Stimulated activated CD8-positive, alpha-beta memory T cell treated with anti-CD3 and anti-CD28 coated beads, Interleukin-15, amount 100 ng/mL, for 1 hour (primary cell): ENCODE data around the gene DNAH14.
"Not testable (repeated sequence)": the region's sequence is repeated elsewhere in the genome, so short reads cannot be mapped to it uniquely, and the experiment has no call there.

Experiments
- DNase-seq: peaks from one replicate; pipeline ENCODE4 v3.0.0-alpha.2; 2020; ENCODE audit warnings: low read depth

Gene DNAH14

DNA sequence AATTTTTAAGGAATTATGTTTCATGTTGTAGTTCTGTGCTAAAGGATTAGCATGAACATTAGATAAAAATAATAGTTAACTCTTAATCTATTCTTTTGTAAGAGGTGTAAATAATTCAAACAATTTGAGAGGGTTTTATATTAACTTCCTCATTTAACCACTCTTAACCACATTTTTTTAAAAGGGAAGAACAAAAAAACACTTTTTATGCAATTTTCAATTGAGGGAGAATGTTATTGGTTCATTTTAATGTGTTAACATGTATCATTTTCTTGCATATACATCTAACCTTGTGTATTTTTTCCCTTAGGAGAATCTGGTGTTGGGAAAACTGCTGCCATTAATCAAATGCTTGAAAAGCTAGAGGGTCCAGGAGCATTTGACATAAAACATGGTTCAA, 329.3 kb downstream of the DNAH14 start:
- no peak for DNase-seq

DNA sequence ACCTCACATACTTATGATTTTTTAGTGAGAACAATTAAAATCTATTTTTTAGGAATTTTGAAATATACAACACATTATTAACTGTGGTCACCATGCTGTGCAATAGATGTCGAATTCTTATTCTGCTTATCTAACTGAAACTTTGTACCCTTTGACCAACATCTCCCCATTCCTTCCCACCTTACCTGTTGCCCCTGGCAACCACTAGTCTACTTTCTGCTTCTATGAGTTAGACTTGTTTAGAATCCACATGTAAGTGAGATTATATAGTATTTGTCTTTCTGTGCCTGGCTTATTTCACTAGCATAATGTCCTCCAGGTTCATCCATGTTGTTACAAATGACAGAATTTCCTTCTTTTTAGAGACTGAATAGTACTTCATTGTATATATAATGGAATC, 330.1 kb downstream of the DNAH14 start:
- no peak for DNase-seq

DNA sequence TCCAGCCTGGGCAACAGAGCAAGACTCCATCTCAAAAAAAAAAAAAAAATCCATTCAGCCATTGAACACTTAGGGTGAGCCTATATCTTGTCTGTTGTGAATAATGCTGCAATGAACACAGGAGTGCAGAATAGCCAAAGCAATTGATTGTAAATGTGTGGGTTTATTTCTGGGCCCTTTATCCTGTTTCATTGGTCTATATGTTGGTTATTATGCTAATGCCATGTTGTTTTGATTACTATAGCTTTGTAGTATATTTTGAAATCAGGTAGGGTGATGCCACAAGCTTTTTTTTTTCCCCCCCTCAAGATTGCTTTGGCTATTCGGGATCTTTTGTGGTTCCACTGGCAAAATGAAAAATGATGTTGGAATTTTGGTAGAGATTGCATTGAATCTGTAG, 330.8 kb downstream of the DNAH14 start:
- DNase-seq, result no peak

DNA sequence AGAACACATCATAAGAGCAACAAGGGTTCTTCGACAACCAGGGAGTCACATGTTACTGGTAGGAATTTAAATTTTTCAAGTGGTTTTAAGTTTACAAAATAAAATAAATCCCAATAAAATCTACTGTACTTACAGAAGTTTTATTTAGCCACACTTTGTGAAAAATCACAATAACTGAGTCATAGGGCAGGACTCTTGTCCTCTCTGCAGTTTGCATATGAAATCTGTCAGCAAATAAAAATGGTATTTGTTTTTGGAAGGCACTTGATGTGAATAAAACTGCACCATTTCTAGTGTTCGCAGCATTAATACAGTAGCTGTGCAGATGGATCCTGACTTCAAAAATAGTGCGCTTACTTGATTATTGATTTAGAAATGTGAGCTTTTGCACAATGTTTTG, 348.0 kb downstream of the DNAH14 start:
- DNase-seq, result no peak

DNA sequence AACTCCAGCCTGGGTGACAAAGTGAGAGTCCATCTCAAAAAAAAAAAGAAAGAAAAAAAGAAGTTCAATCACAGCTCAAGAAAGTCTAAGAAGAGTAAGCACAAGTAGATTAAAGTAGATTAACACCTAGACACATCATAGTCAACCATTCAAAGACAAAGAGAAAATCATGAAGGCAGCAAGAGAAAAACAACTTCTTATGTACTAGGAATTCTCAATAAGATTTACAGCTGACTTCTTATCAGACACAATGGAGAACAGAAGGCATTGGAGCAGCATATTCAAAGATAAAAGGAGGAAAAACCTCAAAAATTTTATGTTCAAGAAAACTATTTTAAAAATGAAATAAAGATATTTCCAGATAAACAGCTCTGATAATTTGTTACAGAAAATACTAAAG, 351.1 kb downstream of the DNAH14 start:
- no peak for DNase-seq

DNA sequence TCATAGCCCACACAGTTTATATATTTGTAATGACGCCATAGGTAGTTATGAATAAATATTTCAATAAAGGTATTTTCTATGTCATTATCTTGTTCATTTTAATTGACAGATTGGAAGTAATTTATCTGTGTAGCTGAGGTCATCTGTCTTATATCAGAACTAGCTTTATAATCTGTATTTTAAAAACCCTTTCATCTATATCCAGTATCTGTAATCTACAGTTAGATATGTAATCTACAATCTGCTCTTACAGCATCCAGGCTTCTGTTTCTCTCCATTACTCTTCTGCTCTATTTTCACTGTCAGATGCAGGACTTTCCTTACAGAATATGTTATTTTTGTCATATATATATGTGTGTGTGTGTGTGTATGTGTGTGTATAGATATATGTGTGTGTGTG, 360.8 kb downstream of the DNAH14 start:
- DNase-seq, result no peak

DNA sequence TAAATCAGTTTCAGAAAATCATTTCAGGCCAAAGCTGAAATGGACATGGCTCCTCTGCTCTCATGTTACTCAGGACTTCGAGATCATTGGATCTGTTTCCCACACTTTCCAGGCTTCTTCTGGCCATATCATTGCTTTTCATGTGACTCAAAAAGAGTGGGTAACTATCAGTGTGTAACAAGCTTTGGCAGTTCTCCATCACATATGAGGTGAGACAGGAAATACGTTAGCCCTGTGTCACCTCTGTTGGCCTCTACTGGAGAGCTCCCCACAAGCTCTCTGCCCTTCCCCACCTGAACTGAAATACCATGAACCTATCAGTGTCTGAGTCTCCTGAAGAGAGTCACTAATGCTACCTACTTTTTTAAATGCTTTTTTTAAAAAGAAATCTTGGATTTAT, 370.1 kb downstream of the DNAH14 start:
- no peak for DNase-seq

DNA sequence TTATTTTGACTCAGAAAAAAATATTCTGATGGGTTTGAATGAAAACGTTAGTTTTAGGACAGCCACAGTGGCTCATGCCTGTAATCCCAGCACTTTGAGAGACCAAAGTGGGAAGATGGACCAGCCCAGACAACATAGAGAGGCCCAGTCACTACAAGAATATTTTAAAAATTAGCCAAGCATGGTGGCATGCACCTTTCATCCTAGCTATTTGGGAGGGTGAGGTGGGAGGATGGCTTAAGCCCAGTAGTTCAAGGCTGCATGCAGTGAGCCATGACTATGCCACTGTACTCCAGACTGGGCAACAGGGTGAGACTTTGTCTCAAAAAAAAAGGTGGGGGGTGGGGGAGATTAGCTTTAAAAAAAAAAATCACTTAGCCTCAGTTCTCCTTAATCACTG, 370.9 kb downstream of the DNAH14 start:
- DNase-seq, result no peak

DNA sequence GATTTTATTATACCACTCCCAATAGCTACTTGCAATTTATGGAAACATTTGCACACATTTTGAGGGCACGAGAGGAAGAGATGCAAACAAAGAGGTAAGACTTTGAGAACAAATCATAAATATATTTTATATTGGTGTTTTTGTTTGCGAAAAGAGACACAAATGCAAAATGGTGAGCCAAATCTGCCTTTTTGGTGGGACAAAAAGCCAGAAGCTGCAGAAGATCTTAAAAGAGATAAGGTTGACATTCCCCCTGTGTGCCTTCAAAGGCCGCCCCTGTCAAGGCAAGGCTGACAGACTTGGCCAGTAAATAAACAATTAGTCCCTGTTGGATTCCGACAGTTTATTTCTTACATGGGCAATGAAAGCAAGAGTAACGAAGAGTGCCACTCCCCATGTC, 375.5 kb downstream of the DNAH14 start:
- no peak for DNase-seq

DNA sequence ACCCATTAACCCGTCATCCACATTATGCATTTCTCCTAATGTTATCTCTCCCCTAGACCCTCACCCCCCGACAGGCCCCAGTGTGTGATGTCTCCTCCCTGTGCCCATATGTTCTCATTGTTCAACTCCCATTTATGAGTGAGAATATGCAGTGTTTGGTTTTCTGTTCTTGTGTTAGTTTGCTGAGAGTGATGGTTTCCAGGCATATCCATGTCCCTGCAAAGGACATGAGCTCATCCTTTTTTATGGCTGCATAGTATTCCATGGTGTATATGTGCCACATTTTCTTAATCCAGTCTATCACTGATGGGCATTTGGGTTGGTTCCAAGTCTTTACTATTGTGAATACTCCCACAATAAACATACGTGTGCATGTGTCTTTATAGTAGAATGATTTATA, 381.1 kb downstream of the DNAH14 start:
- DNase-seq, result not testable (repeated sequence)

DNA sequence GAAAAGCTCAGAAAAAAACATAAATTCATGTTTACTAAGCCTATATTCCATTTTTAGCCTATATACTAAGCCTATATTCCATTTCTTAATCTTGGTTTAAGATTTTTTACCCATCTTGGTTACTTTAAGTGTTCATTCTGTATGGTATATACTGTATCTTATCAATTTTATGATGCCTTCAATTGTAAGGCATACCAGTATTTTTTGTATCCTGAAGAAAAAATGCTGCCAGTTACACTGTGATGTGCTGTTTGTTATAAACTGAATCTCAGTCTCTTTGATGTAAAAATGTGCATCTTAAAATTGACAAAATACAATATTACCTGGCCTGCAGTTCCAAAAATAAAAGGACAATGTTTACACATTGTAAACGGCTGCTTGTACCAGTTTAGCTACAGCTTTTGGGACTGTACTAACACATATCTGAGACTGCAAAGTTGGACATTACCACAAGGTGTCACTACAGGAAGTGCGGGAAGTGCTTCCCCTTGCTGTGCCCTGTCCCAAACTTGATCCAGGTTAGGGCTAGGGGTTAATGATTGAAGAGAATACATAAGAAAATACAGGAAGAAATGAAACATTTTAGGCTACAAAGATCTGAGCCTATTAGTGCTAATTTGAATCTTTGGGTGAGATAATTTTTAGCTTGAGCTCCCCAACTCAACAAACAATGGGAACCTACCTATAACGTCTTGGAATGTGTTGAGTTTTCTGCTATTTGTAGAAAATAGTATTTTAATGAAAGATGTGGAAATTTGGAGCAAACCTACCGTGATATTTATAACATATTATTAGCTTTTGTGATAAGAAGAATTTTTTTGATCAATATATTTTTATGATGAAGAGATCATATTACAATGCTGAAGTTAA, 389.5 kb downstream of the DNAH14 start:
- no peak for DNase-seq

DNA sequence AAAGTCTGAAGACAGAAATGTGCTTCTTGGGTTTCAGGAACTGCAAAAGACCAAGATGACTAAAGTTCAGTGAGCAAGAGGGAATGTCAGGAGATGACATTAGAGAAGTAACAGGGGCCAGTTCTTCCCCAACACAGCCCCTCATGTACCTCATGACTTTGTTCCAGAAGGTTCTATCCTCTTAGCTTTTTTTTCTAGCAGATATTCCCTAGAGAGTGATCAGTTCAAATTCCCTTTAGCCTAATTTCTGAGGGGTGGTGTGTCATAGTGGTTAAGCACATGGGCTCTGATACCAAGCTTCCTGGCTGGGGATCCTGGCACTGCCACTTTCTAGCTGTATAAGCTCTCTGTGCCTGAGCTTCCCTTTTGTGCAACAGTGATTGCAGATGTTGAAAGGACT, 390.4 kb downstream of the DNAH14 start:
- DNase-seq, result no peak

DNA sequence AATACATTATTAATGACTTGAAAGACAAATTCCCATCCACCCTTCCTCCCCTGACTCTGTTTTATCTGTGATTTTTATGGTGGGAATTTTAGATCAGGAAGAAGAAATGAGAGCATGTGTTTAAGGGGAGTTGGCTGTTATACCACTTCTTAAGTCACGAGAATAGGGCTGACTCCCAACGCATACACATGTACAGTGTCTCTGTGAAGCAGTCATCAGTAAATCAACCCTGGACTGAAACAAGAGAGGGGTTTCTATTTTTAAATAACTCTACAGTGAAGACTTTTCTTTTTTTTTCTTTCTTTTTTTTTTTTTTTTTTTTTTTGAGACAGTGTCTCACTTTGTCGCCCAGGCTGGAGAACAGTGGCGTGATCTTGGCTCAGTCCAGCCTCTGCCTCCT, 392.3 kb downstream of the DNAH14 start:
- DNase-seq, result no peak

DNA sequence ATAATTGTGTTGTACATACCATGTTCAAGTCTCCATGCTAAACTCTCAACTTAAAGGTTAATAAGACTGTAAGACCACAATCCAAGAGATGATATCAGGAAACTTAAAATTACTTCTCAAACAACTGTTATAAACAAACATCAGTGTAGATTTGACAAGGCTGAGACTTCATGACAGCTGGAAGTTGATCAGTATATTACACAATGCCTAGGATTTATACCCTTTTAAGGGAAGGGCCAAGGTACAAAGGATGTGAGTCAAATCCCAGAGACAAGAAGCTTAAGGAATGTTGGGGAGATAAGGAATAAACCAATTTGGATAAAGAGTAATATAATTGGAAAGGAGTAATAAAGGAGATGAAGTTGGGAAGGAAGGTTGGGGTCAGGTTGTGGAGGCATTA, 399.6 kb downstream of the DNAH14 start:
- DNase-seq, result no peak

DNA sequence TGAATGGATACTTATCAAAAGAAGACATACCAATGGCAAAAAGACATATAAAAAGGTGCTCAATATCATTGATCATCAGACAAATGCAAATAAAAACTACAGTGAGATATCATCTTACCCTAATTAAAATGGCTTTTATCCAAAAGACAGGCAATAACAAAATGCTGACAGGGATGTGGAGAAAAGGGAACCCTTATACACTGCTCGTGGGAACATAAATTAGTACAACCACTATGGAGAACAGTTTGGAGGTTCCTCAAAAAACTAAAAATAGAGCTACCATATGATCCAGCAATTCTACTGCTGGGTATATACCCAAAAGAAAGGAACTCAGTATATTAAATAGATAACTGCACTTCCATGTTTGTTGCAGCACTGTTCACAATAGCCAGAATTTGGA, 400.5 kb downstream of the DNAH14 start:
- not testable (repeated sequence) for DNase-seq

DNA sequence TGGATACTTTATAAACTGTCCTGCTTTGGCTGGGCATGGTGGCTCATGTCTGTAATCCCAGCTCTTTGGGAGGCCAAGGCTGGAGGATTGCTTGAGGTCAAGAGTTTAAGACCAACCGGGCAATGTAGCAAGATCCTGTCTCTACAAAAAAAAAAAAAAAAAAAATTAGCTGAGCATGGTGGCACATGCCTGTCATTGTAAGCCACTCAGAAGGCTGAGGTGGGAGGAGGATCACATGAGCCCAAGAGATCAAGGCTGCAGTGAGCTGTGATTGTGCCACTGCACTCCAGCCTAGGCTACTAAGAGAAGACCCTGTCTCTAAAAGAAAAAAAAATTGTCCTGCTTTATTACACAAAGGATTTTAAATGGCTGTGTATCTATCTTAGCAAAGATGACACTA, 403.2 kb downstream of the DNAH14 start:
- no peak for DNase-seq

DNA sequence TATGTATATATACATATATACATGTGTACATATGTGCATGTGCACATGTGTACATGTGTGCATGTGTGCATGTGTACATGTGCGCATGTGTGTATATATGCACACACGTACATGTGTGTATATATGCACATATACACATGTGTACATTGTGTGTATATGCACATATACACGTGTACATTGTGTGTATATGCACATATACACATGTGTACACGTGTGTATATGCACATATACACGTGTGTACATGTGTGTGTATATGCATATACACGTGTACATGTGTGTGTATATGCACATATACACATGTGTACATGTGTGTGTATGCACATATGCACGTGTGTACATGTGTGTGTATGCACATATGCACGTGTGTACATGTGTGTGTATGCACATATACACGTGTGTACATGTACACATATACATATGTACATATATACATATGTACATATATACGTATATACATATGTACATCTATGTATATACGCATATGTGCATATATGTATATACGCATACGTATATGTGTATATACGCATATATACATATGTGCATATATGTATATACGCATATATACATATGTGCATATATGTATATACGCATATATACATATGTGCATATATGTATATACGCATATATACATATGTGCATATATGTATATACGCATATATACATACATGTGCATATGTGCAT, 405.8 kb downstream of the DNAH14 start:
- not testable (repeated sequence) for DNase-seq

DNA sequence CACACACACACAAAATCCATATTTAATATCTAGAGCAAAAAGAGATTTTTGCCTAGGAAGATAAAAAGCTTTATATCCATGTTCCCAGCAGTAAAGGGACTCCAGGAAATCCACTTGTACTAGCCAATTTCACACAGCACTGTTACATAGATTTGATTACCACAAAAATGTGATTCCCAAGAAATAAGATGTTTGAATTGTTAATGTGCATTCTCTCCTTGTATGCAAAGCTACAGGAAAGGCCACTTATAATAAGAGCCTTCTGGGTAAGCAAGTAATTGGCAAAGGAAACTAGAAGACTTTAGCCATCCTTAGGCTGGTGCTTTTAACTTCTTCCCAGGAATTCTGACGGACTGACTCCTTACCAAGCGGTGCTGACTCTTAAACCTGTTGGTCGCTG, 409.1 kb downstream of the DNAH14 start:
- no peak for DNase-seq

DNA sequence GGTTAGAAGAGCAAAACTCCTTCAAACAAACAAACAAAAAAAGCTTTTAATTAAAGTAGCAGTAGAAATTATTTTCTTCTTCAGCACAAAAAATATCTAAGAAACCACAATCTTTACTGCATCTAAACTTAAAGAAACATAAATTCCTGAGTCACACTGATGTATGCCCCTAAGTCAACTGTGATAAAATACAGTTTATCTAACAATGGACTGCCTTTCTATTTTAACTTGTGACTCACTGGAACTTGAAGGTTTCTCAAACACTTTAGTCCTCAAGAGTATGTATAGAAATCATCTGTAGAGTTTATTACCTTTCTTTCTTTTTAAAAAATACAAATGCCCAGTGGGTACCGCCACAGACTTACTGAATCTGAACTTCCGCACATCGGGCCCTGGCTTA, 412.2 kb downstream of the DNAH14 start:
- no peak for DNase-seq

DNA sequence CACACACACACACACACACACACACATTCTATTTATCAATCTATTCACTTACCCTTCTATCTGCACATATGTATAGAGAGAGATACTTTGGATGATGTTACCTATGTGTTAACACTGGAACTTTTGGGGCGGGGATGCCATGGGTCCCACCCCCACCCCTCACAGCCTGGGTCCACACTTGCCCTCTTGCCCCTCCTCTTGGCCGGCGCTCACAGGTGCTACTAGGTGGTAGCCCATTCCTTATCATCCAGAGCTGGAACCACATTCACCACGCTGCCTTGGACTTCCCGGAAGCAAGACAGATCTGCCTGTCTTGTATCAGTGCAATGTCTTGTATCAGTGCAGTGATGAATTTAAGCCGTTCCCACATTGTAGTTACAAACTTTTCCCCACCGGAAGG, 413.2 kb downstream of the DNAH14 start:
- no peak for DNase-seq

DNA sequence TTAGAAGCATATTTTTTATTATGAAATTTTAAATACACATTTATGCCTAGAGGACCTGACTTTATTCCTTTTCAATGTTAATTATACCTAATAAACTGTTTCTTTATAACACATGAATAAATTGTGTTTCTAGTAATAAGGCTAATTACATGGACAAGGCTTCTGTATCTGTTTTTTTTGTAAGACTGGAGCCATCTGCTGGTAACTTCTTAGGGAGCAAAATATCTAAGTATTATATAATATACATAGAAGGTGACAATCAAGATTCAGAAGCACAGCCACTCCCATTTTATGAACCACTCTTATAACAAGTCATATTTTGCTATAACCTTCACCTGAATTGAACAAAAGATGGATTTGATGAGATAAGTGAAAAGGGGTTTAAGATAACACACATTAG, 414.1 kb downstream of the DNAH14 start:
- DNase-seq, result no peak

DNA sequence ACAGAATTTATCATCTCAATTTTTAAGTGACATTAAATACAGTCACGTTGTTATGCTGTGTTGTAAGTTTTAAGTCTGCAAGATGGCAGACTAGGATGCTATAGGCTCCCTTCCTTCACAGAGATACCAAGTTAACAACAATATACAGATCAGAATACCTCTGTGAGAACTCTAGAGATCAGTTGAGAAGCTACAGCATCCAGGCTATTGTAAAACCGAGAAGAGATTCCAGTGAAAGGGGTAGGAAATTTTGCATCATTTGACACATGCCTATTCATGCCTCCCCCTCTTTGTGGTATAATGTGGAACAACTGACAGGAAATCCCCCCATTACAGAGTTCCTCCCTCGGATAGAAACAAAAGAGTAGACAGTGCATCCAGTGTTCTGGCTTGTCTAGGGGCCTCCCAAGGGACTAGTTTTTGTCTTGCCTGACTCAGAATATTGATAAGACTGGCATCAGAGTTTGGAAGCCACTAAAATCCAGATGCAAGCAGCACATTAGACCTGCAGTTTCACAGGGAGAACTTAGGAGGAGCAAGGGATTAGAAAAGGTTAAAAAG, 417.7 kb downstream of the DNAH14 start:
- DNase-seq, result no peak

DNA sequence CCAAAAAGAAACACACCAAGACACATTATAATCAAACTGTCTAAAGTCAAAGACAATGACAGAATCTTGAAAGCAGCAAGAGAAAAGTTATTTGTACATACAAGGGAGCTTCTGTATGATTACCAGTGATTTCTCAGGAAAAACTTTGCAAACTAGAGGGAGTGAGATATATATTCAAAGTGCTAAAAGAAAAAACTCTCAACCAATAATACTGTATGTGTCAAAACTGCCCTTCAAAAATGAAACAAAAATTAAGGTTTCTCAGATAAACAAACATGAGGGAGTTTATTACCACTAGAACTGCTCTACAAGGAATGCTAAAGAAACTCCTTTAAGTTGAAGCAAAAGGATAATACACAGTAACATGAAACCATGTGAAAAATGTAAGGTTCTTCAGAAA, 418.9 kb downstream of the DNAH14 start:
- DNase-seq, result no peak
